ENCODE results near the gene MORC1. TPM values are rescaled to one million over a fixed set of nuclear protein-coding genes. Genes with fewer than 3 reads are reported as not detected.

The MORC1 gene, protein sequence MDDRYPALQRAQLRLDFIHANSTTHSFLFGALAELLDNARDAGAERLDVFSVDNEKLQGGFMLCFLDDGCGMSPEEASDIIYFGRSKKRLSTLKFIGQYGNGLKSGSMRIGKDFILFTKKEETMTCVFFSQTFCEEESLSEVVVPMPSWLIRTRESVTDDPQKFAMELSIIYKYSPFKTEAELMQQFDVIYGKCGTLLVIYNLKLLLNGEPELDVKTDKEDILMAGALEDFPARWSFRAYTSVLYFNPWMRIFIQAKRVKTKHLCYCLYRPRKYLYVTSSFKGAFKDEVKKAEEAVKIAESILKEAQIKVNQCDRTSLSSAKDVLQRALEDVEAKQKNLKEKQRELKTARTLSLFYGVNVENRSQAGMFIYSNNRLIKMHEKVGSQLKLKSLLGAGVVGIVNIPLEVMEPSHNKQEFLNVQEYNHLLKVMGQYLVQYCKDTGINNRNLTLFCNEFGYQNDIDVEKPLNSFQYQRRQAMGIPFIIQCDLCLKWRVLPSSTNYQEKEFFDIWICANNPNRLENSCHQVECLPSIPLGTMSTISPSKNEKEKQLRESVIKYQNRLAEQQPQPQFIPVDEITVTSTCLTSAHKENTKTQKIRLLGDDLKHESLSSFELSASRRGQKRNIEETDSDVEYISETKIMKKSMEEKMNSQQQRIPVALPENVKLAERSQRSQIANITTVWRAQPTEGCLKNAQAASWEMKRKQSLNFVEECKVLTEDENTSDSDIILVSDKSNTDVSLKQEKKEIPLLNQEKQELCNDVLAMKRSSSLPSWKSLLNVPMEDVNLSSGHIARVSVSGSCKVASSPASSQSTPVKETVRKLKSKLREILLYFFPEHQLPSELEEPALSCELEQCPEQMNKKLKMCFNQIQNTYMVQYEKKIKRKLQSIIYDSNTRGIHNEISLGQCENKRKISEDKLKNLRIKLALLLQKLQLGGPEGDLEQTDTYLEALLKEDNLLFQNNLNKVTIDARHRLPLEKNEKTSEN
- polyA plus RNA-seq (2013, experiment 1 of 2), result not detected
- not detected for polyA plus RNA-seq (2013, experiment 2 of 2)

DNA sequence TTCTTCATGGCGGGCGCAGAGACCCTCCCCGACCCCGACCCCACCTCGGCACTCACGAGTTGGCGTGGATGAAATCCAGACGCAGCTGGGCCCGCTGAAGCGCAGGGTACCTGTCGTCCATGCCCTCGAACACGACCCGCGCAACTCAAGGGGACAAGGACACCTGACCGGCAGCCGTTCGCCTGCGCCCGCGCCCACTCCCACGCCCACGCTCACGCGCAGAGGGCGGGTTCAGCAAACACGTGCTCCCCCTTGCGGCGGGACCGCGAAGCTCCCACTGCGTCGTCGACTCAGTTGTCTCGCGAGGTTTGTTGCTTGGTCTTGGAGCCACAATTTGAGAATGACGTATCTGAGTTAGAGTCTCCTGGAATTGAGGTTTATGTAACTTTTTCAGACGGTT lies at the start of gene MORC1:
Gene MORC1 (minus strand): TSS at position 196 of the 400 bp plus-strand sequence. CDS start 75 bp downstream, at position 121.
- no peak for DNase-seq
- H2BK12ac ChIP-seq (ENCODE audit: low read length in 2 of 2), result no peak within 1 kb of the TSS
- H3K79me1 ChIP-seq (replicated peaks; ENCODE audit: low read length, poor library complexity, severe bottlenecking), result no peaks in the 10 kb centered on the region
- no peak within 1 kb of the TSS for H3K4me3 ChIP-seq (ENCODE audit: insufficient read depth in 1 of 2, low read depth in 1 of 2, low read length in 2 of 2)
- no peak within 1 kb of the TSS for H3K27ac ChIP-seq (ENCODE audit: low read length, poor library complexity, severe bottlenecking)
- WGBS, result 97% methylated on average over 31 of the region's 38 CpGs
- H3K14ac ChIP-seq (ENCODE audit: low read length in 2 of 2), result peak within 1 kb of the TSS in 1 of 2 experiments; percentile 68
- H2AK5ac ChIP-seq (ENCODE audit: low read length, severe bottlenecking), result no peak within 1 kb of the TSS
- H3K4me1 ChIP-seq (ENCODE audit: control insufficient read depth, insufficient read depth, low read depth, low read length), result no peaks in the 10 kb centered on the region
- no peak within 1 kb of the TSS for H4K8ac ChIP-seq (ENCODE audit: low read length)
- H4K91ac ChIP-seq (ENCODE audit: low read length), result no peak within 1 kb of the TSS
- peak within 1 kb of the TSS in 1 of 2 experiments; percentile 30 for H3K18ac ChIP-seq (ENCODE audit: low read depth in 1 of 2, low read length in 2 of 2)
- no peaks in the 10 kb centered on the region for H3K36me3 ChIP-seq (ENCODE audit: control insufficient read depth in 1 of 2, insufficient read depth in 2 of 2, low read depth in 1 of 2, low read length in 2 of 2)
- no peak within 1 kb of the TSS for H2AFZ ChIP-seq (ENCODE audit: low read depth, low read length)
- H3K9me3 ChIP-seq (ENCODE audit: control insufficient read depth, low read length), result no peaks in the 10 kb centered on the region
- H3K23ac ChIP-seq (ENCODE audit: low read length in 2 of 2), result no peak within 1 kb of the TSS
- H3K4me2 ChIP-seq (ENCODE audit: low read length, poor library complexity, severe bottlenecking), result no peak within 1 kb of the TSS
- H2BK120ac ChIP-seq (ENCODE audit: low read depth, low read length), result no peak within 1 kb of the TSS
- no peak within 1 kb of the TSS for H2BK5ac ChIP-seq (ENCODE audit: low read depth, low read length, poor library complexity, severe bottlenecking)
- H2BK15ac ChIP-seq (ENCODE audit: low read depth, poor library complexity, severe bottlenecking), result peak within 1 kb of the TSS; percentile 54
- no peaks in the 10 kb centered on the region for H3K27me3 ChIP-seq (ENCODE audit: control insufficient read depth in 1 of 2, insufficient read depth in 1 of 2, low read length in 2 of 2)
- H3K9ac ChIP-seq (ENCODE audit: low read length), result no peak within 1 kb of the TSS
- no peak within 1 kb of the TSS for H3K4ac ChIP-seq (ENCODE audit: low read depth in 1 of 2, low read length in 2 of 2)

DNA sequence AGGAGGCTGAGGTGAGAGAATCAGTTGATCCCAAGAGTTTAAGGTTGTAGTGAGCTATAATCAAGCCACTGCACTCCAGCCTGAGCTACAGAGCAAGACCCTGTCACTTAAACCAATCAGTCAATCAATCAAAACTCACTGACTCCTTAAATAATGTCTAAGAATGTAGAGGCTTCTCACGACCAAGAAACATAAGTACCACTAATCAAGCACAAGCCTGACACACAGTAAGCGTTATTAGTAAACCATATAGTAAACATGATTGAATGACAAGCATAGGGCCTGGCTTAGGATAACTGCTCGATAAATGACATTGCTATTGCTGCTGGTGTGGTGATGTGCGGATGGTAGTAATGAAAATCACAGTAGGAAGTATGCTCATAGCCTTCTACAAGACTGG lies 48.0 kb upstream of the MORC1 start:
- Histone ChIP-seq H2BK120ac (ENCODE audit: low read depth, low read length) (no peak overlapping the region), H2AFZ (ENCODE audit: low read depth, low read length) (no peak overlapping the region), H3K4me3 (ENCODE audit: insufficient read depth in 1 of 2, low read depth in 1 of 2, low read length in 2 of 2) (no peak overlapping the region), H3K14ac (ENCODE audit: low read length in 2 of 2) (no peak overlapping the region), H2AK5ac (ENCODE audit: low read length, severe bottlenecking) (no peak overlapping the region), H4K91ac (ENCODE audit: low read length) (no peak overlapping the region), H2BK15ac (ENCODE audit: low read depth, poor library complexity, severe bottlenecking) (no peak overlapping the region), H4K8ac (ENCODE audit: low read length) (no peak overlapping the region), H3K27me3 (ENCODE audit: control insufficient read depth in 1 of 2, insufficient read depth in 1 of 2, low read length in 2 of 2) (peaks cover 0 to 15% of the 10 kb centered on the region in 2 experiments), H3K9ac (ENCODE audit: low read length) (no peak overlapping the region), H3K18ac (ENCODE audit: low read depth in 1 of 2, low read length in 2 of 2) (no peak overlapping the region), H3K4ac (ENCODE audit: low read depth in 1 of 2, low read length in 2 of 2) (no peak overlapping the region), H3K9me3 (ENCODE audit: control insufficient read depth, low read length) (no peaks in the 10 kb centered on the region), H3K27ac (ENCODE audit: low read length, poor library complexity, severe bottlenecking) (no peak overlapping the region), H2BK12ac (ENCODE audit: low read length in 2 of 2) (no peak overlapping the region), H3K4me2 (ENCODE audit: low read length, poor library complexity, severe bottlenecking) (no peak overlapping the region), H3K23ac (ENCODE audit: low read length in 2 of 2) (no peak overlapping the region), H2BK5ac (ENCODE audit: low read depth, low read length, poor library complexity, severe bottlenecking) (no peak overlapping the region), H3K79me1 (replicated peaks; ENCODE audit: low read length, poor library complexity, severe bottlenecking) (no peaks in the 10 kb centered on the region), H3K36me3 (ENCODE audit: control insufficient read depth in 1 of 2, insufficient read depth in 2 of 2, low read depth in 1 of 2, low read length in 2 of 2) (no peaks in the 10 kb centered on the region), H3K4me1 (ENCODE audit: control insufficient read depth, insufficient read depth, low read depth, low read length) (no peaks in the 10 kb centered on the region)
- WGBS, result 95% methylated on average over 4 of the region's 4 CpGs
- DNase-seq, result no peak

DNA sequence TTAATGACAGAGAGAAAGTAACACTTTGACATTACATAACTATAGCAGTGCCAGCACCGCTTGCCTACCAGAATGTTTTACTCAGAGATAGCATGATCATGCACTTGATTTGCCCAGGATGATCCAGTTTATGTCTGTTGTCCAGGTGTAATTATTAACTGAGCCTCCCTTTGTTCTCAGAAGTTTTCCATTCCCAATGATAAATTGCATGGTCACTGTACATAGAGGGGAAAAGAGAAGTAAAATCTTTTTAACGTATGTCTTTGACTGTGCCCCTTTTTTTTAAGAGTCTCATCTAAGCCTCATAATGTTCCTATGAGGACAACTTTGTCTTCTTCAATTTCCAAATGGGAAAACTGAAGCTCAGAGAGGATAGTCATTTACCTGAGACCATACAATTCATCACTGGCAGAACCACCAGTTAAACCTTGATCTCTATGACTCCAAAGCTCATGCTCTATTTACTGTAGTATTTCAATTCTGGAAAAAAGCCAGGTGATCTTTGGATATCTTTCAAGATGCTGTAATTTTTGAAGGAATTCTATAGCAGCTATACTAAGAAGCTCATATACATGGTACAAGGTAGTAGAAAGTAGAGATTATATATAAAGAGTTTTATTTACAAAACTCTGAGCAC lies 43.7 kb upstream of the MORC1 start:
- no peaks in the 10 kb centered on the region for H3K36me3 ChIP-seq (ENCODE audit: control insufficient read depth in 1 of 2, insufficient read depth in 2 of 2, low read depth in 1 of 2, low read length in 2 of 2)
- H3K4me1 ChIP-seq (ENCODE audit: control insufficient read depth, insufficient read depth, low read depth, low read length), result no peaks in the 10 kb centered on the region
- no peak overlapping the region for H2BK5ac ChIP-seq (ENCODE audit: low read depth, low read length, poor library complexity, severe bottlenecking)
- H3K27me3 ChIP-seq (ENCODE audit: control insufficient read depth in 1 of 2, insufficient read depth in 1 of 2, low read length in 2 of 2), result no peaks in the 10 kb centered on the region
- H3K23ac ChIP-seq (ENCODE audit: low read length in 2 of 2), result no peak overlapping the region
- no peak overlapping the region for H3K4ac ChIP-seq (ENCODE audit: low read depth in 1 of 2, low read length in 2 of 2)
- H2AK5ac ChIP-seq (ENCODE audit: low read length, severe bottlenecking), result no peak overlapping the region
- no peak overlapping the region for H3K18ac ChIP-seq (ENCODE audit: low read depth in 1 of 2, low read length in 2 of 2)
- no peaks in the 10 kb centered on the region for H3K79me1 ChIP-seq (replicated peaks; ENCODE audit: low read length, poor library complexity, severe bottlenecking)
- peaks cover 4% of the 10 kb centered on the region for H3K9me3 ChIP-seq (ENCODE audit: control insufficient read depth, low read length)
- no peak overlapping the region for H3K4me3 ChIP-seq (ENCODE audit: insufficient read depth in 1 of 2, low read depth in 1 of 2, low read length in 2 of 2)
- H2AFZ ChIP-seq (ENCODE audit: low read depth, low read length), result no peak overlapping the region
- no peak overlapping the region for H3K9ac ChIP-seq (ENCODE audit: low read length)
- H3K14ac ChIP-seq (ENCODE audit: low read length in 2 of 2), result no peak overlapping the region
- H2BK120ac ChIP-seq (ENCODE audit: low read depth, low read length), result no peak overlapping the region
- 92% methylated on average over 1 of the region's 2 CpGs for whole genome bisulfite sequencing
- no peak overlapping the region for H4K8ac ChIP-seq (ENCODE audit: low read length)
- H3K27ac ChIP-seq (ENCODE audit: low read length, poor library complexity, severe bottlenecking), result no peak overlapping the region
- H2BK15ac ChIP-seq (ENCODE audit: low read depth, poor library complexity, severe bottlenecking), result no peak overlapping the region
- H2BK12ac ChIP-seq (ENCODE audit: low read length in 2 of 2), result no peak overlapping the region
- no peak overlapping the region for H4K91ac ChIP-seq (ENCODE audit: low read length)
- DNase-seq, result no peak
- no peak overlapping the region for H3K4me2 ChIP-seq (ENCODE audit: low read length, poor library complexity, severe bottlenecking)
